GM21717 (cell line): ENCODE results near the gene NIM1K.
"Not testable (repeated sequence)": the region's sequence is repeated elsewhere in the genome, so short reads cannot be mapped to it uniquely, and the experiment has no call there.

ENCODE experiments used
- ATAC-seq: cut with Tn5 transposase; IDR thresholded peaks from one replicate; pipeline ENCODE4 v1.9.1; 2021; ENCODE audit warnings: mild to moderate bottlenecking, moderate library complexity; ENCODE audit not compliant: unreplicated experiment

The NIM1K gene

GRCh38 chr5:43225649-43226245 lies 33.7 kb downstream of the NIM1K start:
- no peak for ATAC-seq

- ATAC-seq: no peak
These were observed 35.6 kb downstream of the NIM1K start for GRCh38 chr5:43227655-43228054.

- no peak for ATAC-seq
These were observed 38.7 kb downstream of the NIM1K start for GRCh38 chr5:43230707-43231106.

- ATAC-seq: no peak
These were observed 40.0 kb downstream of the NIM1K start for GRCh38 chr5:43231977-43232376.

GRCh38 chr5:43232943-43233833 lies 41.2 kb downstream of the NIM1K start:
- ATAC-seq: no peak

- ATAC-seq: peak; percentile 65
These were observed 41.9 kb downstream of the NIM1K start for GRCh38 chr5:43233946-43234345.

- no peak for ATAC-seq
These were observed 44.8 kb downstream of the NIM1K start for GRCh38 chr5:43236653-43237355.

GRCh38 chr5:43242196-43242595 lies 50.2 kb downstream of the NIM1K start:
- ATAC-seq: no peak

- no peak for ATAC-seq
These were observed 51.2 kb downstream of the NIM1K start for GRCh38 chr5:43243270-43243669.

- ATAC-seq: peak; percentile 62
These were observed 53.0 kb downstream of the NIM1K start for GRCh38 chr5:43244823-43245565.

GRCh38 chr5:43245724-43246385 lies 53.8 kb downstream of the NIM1K start:
- ATAC-seq: peak; percentile 54

- ATAC-seq: no peak
These were observed 59.7 kb downstream of the NIM1K start for GRCh38 chr5:43251754-43252153.

GRCh38 chr5:43255704-43256103 lies 63.7 kb downstream of the NIM1K start:
- ATAC-seq: peak; percentile 59

GRCh38 chr5:43256261-43256966 lies 64.4 kb downstream of the NIM1K start:
- no peak for ATAC-seq

- no peak for ATAC-seq
These were observed 66.1 kb downstream of the NIM1K start for GRCh38 chr5:43258116-43258515.

- not testable (repeated sequence) for ATAC-seq
These were observed 70.2 kb downstream of the NIM1K start for GRCh38 chr5:43262269-43262668.

- peak; percentile 73 for ATAC-seq
These were observed 76.3 kb downstream of the NIM1K start for GRCh38 chr5:43268188-43268820.

GRCh38 chr5:43270645-43271044 lies 78.6 kb downstream of the NIM1K start:
- ATAC-seq: no peak

- ATAC-seq: no peak
These were observed 81.5 kb downstream of the NIM1K start for GRCh38 chr5:43273552-43273951.
